HG03354 (cell line): ENCODE data around the gene SLC16A12.
"Not testable (repeated sequence)": the region's sequence is repeated elsewhere in the genome, so short reads cannot be mapped to it uniquely, and the experiment has no call there.

Experiments
- ATAC-seq: cut with Tn5 transposase; IDR thresholded peaks from one replicate; pipeline ENCODE4 v1.9.1; 2021; ENCODE audit warnings: mild to moderate bottlenecking; ENCODE audit not compliant: unreplicated experiment, poor library complexity, severe bottlenecking

The SLC16A12 gene

GRCh38 chr10:89549510-89549909, 14.1 kb upstream of the SLC16A12 start:
- ATAC-seq, result no peak

- ATAC-seq, result no peak
These were observed 13.3 kb upstream of the SLC16A12 start for GRCh38 chr10:89548673-89549072.

GRCh38 chr10:89547853-89548513, 12.6 kb upstream of the SLC16A12 start:
- no peak for ATAC-seq

- ATAC-seq, result not testable (repeated sequence)
These were observed 11.3 kb upstream of the SLC16A12 start for GRCh38 chr10:89546651-89547050.

GRCh38 chr10:89543841-89544240, 8.4 kb upstream of the SLC16A12 start:
- ATAC-seq, result no peak

GRCh38 chr10:89540420-89540949, 5.1 kb upstream of the SLC16A12 start:
- ATAC-seq, result no peak

GRCh38 chr10:89537364-89537763, 2.0 kb upstream of the SLC16A12 start:
- no peak for ATAC-seq

GRCh38 chr10:89536013-89536354, 590 bp upstream of the SLC16A12 start:
- ATAC-seq, result no peak

GRCh38 chr10:89534826-89535166, 598 bp downstream of the SLC16A12 start:
- ATAC-seq, result no peak

- ATAC-seq, result no peak
These were observed 2.9 kb downstream of the SLC16A12 start for GRCh38 chr10:89532476-89532875.

GRCh38 chr10:89531359-89531758, 4.0 kb downstream of the SLC16A12 start:
- ATAC-seq, result no peak

- ATAC-seq, result not testable (repeated sequence)
These were observed 5.7 kb downstream of the SLC16A12 start for GRCh38 chr10:89529711-89530110.

- no peak for ATAC-seq
These were observed 9.0 kb downstream of the SLC16A12 start for GRCh38 chr10:89526358-89526757.

GRCh38 chr10:89525556-89525955, 9.8 kb downstream of the SLC16A12 start:
- ATAC-seq, result no peak

- ATAC-seq, result no peak
These were observed 11.1 kb downstream of the SLC16A12 start for GRCh38 chr10:89524279-89524678.

GRCh38 chr10:89523274-89523673, 12.1 kb downstream of the SLC16A12 start:
- ATAC-seq, result no peak

GRCh38 chr10:89522463-89522862, 12.9 kb downstream of the SLC16A12 start:
- ATAC-seq, result no peak

- ATAC-seq, result no peak
These were observed 14.0 kb downstream of the SLC16A12 start for GRCh38 chr10:89521368-89521767.

- no peak for ATAC-seq
These were observed 14.7 kb downstream of the SLC16A12 start for GRCh38 chr10:89520706-89521105.

- no peak for ATAC-seq
These were observed 16.2 kb downstream of the SLC16A12 start for GRCh38 chr10:89518876-89519842.

- ATAC-seq, result no peak
These were observed 17.3 kb downstream of the SLC16A12 start for GRCh38 chr10:89518108-89518507.
